ENCODE measurements around the gene HINT3.
"Not testable (repeated sequence)": the region's sequence is repeated elsewhere in the genome, so short reads cannot be mapped to it uniquely, and the experiment has no call there.

Gene HINT3

GRCh38 chr6:125940247-125941041 lies 16.1 kb upstream of the HINT3 start:
- DNase-seq (ENCODE audit: low spot score): no peak

DNA sequence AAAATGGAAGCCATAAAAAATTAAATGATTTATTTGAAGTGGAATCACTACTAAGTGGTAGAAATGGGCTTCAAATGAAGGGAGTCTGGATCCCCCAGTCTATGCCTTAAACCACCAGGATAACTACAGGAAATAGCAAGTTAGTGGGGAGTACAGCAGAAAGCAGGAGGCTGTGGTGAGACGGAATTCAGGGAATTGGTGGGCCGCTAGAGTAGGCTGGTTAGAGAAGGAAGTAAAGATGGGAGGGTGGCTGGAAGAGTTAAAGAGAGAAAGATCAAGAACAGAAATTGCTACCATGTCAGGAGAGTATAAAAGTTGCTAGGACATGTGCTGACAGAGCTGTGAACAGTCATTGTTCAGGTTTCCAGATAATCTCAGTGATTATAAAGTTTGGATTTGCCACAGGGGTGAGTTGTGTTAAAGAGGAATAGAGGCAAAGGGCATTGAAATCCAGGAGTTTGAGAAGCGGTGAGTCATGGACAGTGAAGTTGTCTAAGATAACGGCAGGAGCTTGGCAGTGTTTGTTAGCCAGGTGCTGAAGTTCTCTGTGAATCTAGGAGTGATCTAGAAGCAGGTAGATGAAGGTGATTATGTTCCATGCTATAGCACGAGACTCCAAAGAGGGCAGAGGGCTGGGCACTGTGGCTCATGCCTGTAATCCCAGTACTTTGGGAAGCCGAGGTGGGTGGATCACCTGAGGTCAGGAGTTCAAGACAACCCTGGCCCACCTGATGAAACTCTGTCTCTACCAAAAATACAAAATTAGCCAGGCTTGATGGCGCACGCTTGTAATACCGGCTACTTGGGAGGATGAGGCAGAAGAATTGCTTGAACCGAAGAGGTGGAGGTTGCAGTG lies 13.7 kb upstream of the HINT3 start:
- no peak for DNase-seq (ENCODE audit: low spot score)

GRCh38 chr6:125943528-125944433 lies 12.8 kb upstream of the HINT3 start:
- DNase-seq (ENCODE audit: low spot score): no peak

- DNase-seq (ENCODE audit: low spot score): no peak
These were observed 12.1 kb upstream of the HINT3 start for GRCh38 chr6:125944434-125944816.

- no peak for DNase-seq (ENCODE audit: low spot score)
These were observed 11.7 kb upstream of the HINT3 start for GRCh38 chr6:125944896-125945295.

GRCh38 chr6:125945378-125946141 lies 11.0 kb upstream of the HINT3 start:
- DNase-seq (ENCODE audit: low spot score): no peak

- no peak for DNase-seq (ENCODE audit: low spot score)
These were observed 9.0 kb upstream of the HINT3 start for GRCh38 chr6:125947615-125948014.

GRCh38 chr6:125948455-125948854 lies 8.1 kb upstream of the HINT3 start:
- no peak for DNase-seq (ENCODE audit: low spot score)

DNA sequence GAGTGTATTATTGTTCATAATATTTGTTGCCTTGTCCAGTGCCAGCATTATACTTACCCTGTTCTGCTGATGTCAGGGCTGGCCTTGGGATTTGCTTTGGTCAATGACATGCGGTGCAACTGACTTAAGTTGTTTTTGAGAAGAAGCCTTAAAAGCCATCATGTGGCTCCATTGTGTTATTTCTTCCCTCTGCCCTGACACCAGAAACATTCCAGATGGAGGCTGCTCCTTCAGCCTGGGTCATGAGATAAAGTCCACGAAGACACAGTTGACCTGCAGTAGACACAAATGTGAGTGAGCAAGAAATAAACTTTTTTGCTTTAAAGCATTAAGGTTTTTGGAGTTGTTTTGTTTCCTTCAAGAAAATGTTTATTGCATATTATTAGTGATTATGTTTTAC lies 7.5 kb upstream of the HINT3 start:
- no peak for DNase-seq (ENCODE audit: low spot score)

DNA sequence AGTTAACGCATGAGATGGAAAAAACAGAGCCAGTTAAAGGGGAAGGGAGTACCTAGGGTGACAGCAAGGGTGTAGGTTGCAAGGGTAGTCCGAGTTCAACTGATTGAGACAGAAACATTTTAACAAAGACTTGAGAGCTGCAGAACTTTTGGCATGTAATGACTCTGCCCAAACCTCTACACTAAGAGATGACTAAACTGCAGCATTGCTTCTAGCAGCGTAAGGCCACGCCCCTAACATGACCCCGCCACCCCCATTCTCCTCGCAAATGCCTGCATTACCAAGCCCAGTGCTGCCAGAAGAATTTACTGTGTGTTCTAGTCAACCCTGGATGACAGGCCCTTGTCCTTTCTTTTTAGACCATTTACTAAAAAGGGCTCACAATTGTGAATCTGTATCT lies 6.3 kb upstream of the HINT3 start:
- DNase-seq (ENCODE audit: low spot score): no peak

DNA sequence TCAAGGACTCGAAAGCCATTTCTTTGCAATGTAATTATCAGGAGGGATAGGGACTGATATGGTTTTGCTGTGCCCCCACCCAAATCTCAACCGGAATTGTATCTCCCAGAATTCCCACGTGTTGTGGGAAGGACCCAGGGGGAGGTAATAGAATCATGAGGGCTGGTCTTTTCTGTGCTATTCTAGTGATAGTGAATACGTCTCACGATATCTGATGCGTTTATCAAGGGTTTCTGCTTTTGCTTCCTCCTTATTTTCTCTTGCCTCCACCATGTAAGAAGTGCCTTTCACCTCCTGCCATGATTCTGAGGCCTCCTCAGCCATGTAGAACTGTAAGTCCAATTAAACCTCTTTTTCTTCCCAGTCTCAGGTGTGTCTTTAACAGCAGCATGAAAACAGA lies 5.9 kb upstream of the HINT3 start:
- not testable (repeated sequence) for DNase-seq (ENCODE audit: low spot score)

- no peak for DNase-seq (ENCODE audit: low spot score)
These were observed 5.2 kb upstream of the HINT3 start for GRCh38 chr6:125951323-125951722.

DNA sequence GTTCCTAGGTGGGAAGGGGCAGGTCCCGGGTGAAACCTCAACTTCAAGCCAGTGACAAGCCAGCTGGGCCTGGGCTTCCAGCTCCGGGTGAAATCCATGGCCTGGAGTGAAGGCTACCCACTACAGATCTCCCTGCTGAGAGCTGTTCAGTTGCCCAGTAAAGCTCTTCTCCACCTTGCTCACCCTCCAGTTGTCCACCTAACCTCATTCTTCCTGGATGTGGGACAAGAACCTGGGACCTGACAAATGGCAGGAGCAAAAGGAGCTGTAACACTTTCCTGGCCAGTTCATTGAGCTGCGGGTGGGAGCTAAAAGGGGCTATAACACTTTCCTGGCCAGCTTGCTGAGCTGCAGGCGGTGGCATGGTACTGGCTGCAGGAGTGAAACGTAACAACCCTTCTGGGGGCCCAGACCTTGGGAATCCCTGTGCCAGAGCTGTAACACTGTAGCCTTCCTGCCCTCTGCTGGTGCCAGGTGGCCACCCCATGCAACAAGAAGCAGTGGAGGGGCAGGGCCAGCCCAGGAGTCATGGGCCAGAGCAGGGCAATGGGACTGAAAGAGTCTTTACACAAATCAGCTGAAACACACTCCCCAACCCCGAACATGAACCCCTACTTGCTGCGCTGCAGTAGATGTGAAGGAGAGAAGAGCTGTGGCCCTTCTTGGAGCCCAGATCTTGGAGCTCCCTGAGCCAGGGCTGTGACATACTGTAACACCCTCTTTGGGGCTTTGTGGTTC lies 3.6 kb upstream of the HINT3 start:
- no peak for DNase-seq (ENCODE audit: low spot score)

- no peak for DNase-seq (ENCODE audit: low spot score)
These were observed 3.1 kb upstream of the HINT3 start for GRCh38 chr6:125953502-125953875.

GRCh38 chr6:125954735-125955339 lies 1.7 kb upstream of the HINT3 start:
- DNase-seq (ENCODE audit: low spot score): no peak

- DNase-seq (ENCODE audit: low spot score): no peak
These were observed 597 bp upstream of the HINT3 start for GRCh38 chr6:125955973-125956372.

DNA sequence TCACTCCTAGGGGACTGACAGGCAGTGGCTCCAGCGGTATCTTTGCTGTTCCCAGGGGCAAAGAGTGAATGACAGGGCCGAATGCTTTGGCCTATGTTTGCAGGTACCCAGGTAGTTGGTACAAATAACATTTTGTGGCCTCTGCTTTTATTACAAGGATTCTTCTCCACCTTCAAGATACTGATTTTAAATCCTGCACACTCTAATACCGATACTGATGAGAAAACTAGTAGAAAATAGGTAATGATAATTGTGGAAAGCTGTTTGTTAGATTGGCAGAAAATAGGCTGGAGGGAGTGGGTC lies 772 bp downstream of the HINT3 start:
- DNase-seq (ENCODE audit: low spot score): no peak

DNA sequence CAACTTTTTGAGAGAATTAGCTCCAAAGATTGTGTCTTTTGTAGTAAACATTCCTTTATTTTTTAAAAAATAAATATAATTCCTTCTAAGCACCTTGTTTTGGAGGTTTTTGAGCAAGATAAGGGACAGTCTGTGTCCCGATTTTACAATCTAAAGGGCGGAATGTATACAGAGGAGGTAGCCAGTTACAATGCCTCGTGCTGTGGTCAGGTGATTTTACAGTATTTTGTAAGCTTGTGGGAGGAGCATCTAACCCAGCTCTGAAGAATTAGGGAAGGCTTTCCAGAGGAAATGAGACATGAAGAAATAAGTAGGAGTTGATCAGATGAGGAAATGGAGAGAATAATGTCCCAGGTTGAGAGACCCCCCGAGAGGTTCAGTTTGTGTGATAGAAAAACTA lies 1.3 kb downstream of the HINT3 start:
- DNase-seq (ENCODE audit: low spot score): no peak

GRCh38 chr6:125959041-125959440 lies 2.5 kb downstream of the HINT3 start:
- no peak for DNase-seq (ENCODE audit: low spot score)

- DNase-seq (ENCODE audit: low spot score): no peak
These were observed 4.5 kb downstream of the HINT3 start for GRCh38 chr6:125961117-125961516.
